Measurements from ENCODE around the gene NEDD8.

NEDD8 gene

DNA sequence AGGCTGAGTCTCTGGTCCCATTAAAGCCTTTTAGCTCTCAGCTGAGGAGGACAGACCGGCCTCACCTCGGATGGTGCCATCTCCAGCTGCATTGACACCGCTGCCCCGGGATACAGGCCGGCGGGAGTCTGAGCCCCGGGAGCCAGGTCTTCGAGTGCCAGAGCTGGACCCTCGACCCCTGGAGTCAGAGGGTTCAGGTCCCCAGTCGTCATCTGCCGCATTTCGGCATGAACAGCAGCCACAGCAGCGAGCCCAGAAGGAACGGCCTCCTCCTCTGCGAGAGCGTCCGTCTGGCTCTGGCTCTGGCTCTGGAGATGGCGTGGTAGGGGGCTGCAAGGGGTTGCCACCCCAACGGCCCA, 29.8 kb upstream of the NEDD8 start:
- TF ChIP-seq CREB5 (CRISPR knock-in tag; IDR thresholded peaks at IDR 0.05; ENCODE audit: low read depth) (no peak), ZC3H10 (CRISPR knock-in tag; IDR thresholded peaks at IDR 0.05) (no peak), RARB (CRISPR knock-in tag; IDR thresholded peaks at IDR 0.05) (no peak), OSR1 (CRISPR knock-in tag; IDR thresholded peaks at IDR 0.05) (no peak), ZNF8 (CRISPR knock-in tag; IDR thresholded peaks at IDR 0.05) (no peak), ZNF70 (CRISPR knock-in tag; IDR thresholded peaks at IDR 0.05) (no peak), TCF4 (CRISPR knock-in tag; IDR thresholded peaks at IDR 0.05; ENCODE audit: borderline replicate concordance) (no peak), ZNF565 (CRISPR knock-in tag; conservative IDR thresholded peaks at IDR 0.05; ENCODE audit: low read depth) (no peak), TOX (CRISPR knock-in tag; IDR thresholded peaks at IDR 0.05; ENCODE audit: borderline replicate concordance) (no peak), ZFP3 (CRISPR knock-in tag; IDR thresholded peaks at IDR 0.05) (no peak), POU6F1 (CRISPR knock-in tag; IDR thresholded peaks at IDR 0.05; ENCODE audit: borderline replicate concordance, low read depth) (no peak), GLIS3 (CRISPR knock-in tag; IDR thresholded peaks at IDR 0.05) (no peak), ARNTL (CRISPR knock-in tag; IDR thresholded peaks at IDR 0.05; ENCODE audit: borderline replicate concordance, low read depth) (no peak), ZFP30 (CRISPR knock-in tag; IDR thresholded peaks at IDR 0.05) (no peak), CSDC2 (CRISPR knock-in tag; IDR thresholded peaks at IDR 0.05) (no peak), ISL1 (CRISPR knock-in tag; IDR thresholded peaks at IDR 0.05) (no peak), TSHZ2 (CRISPR knock-in tag; IDR thresholded peaks at IDR 0.05) (no peak), PPARA (CRISPR knock-in tag; IDR thresholded peaks at IDR 0.05; ENCODE audit: borderline replicate concordance) (no peak)
- TF ChIP-seq, protein P1, sequence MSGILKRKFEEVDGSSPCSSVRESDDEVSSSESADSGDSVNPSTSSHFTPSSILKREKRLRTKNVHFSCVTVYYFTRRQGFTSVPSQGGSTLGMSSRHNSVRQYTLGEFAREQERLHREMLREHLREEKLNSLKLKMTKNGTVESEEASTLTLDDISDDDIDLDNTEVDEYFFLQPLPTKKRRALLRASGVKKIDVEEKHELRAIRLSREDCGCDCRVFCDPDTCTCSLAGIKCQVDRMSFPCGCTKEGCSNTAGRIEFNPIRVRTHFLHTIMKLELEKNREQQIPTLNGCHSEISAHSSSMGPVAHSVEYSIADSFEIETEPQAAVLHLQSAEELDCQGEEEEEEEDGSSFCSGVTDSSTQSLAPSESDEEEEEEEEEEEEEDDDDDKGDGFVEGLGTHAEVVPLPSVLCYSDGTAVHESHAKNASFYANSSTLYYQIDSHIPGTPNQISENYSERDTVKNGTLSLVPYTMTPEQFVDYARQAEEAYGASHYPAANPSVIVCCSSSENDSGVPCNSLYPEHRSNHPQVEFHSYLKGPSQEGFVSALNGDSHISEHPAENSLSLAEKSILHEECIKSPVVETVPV (CRISPR knock-in tag; IDR thresholded peaks at IDR 0.05) = no peak
- ATAC-seq = no peak

DNA sequence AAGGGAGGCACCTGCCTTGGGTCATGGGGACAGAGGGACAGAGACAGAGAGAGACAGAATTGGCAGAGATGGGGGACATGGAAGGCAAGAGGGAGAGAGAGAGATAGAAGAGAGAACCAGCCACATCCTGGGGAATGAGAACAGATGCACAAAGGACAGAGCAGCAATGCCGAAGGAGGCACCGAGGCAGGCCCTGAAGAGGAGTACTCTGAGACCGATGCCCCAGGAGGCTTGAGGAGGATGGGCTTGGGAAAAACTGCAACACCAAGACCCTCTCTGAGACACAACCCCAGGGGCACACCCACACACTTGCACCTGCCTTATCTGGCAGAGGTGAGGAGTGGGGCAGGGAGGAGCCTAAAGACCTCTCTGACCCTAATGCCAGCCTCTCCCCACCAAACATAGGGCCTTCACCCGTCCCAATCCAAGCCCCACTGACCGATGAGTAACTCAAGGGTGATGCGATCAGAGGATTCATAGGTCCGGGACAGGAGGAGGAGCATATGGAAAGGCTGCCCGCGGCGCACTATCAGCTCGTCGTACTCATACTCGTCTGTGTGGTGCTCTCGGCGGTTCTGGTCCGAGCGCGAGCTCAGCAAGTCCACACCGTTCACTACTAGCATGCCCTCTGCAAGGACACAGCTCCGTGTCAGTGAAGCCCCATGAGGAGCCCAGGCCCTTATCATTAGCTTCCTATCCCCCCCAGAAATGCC, 29.2 kb upstream of the NEDD8 start:
- TF ChIP-seq POU6F1 (CRISPR knock-in tag; IDR thresholded peaks at IDR 0.05; ENCODE audit: borderline replicate concordance, low read depth) (no peak), ZNF8 (CRISPR knock-in tag; IDR thresholded peaks at IDR 0.05) (no peak), TSHZ2 (CRISPR knock-in tag; IDR thresholded peaks at IDR 0.05) (no peak), ISL1 (CRISPR knock-in tag; IDR thresholded peaks at IDR 0.05) (no peak), TOX (CRISPR knock-in tag; IDR thresholded peaks at IDR 0.05; ENCODE audit: borderline replicate concordance) (no peak), OSR1 (CRISPR knock-in tag; IDR thresholded peaks at IDR 0.05) (no peak), GLIS3 (CRISPR knock-in tag; IDR thresholded peaks at IDR 0.05) (no peak), ZNF565 (CRISPR knock-in tag; conservative IDR thresholded peaks at IDR 0.05; ENCODE audit: low read depth) (no peak), ZFP3 (CRISPR knock-in tag; IDR thresholded peaks at IDR 0.05) (no peak)
- no peak for ATAC-seq
